HepG2 (cell line): Measurements from ENCODE around the gene LMCD1. TPM values are rescaled to one million over a fixed set of nuclear protein-coding genes. Genes with fewer than 3 reads are reported as not detected.

Experiments
- CC2D1A ChIP-seq: sonication (generic); formaldehyde crosslinking; IDR thresholded peaks from 2 replicates; pipeline ENCODE4 v1.8.1; 2023; ENCODE audit warnings: mild to moderate bottlenecking, missing genetic modification reagents
- EEA1 ChIP-seq: sonication (generic); formaldehyde crosslinking; IDR thresholded peaks from 2 replicates; pipeline ENCODE4 v1.5.1; 2020; ENCODE audit warnings: mild to moderate bottlenecking, missing genetic modification reagents, borderline replicate concordance
- HMGXB4 ChIP-seq, 2 experiments: sonication (generic) in 1 of 2; formaldehyde crosslinking in 1 of 2; IDR thresholded peaks; 2 replicates each; pipeline versions ENCODE4 v1.4.0 to v1.6.1; 2018 to 2020; ENCODE audit warnings: missing genetic modification reagents in 2 of 2, borderline replicate concordance in 1 of 2, low read depth in 1 of 2, mild to moderate bottlenecking in 1 of 2, missing biosample characterization in 1 of 2
- LCORL ChIP-seq, 2 experiments: fragments of 450-650 bp in 1 of 2; sonication (generic) in 1 of 2; formaldehyde crosslinking in 1 of 2; IDR thresholded peaks; 2 replicates each; pipeline versions ENCODE4 v1.5.0 to v1.6.1; 2017 to 2020; ENCODE audit warnings: antibody characterized with exemption in 1 of 2, missing genetic modification reagents in 1 of 2
- NFRKB ChIP-seq: fragments of 450-650 bp; IDR thresholded peaks from 2 replicates; pipeline ENCODE4 v1.6.1; 2017
- PHF5A ChIP-seq: IDR thresholded peaks from one replicate; pipeline ENCODE4 v1.6.1; 2018; ENCODE audit warnings: low read depth, missing genetic modification reagents; ENCODE audit not compliant: unreplicated experiment
- PLRG1 ChIP-seq: fragments of 450-650 bp; conservative IDR thresholded peaks from 2 replicates; pipeline ENCODE4 v1.6.1; 2016
- RAD21 ChIP-seq: fragments of 450-650 bp; formaldehyde crosslinking; IDR thresholded peaks from 2 replicates; pipeline ENCODE4 v1.5.0; 2020; ENCODE audit warnings: mild to moderate bottlenecking
- SMC3 ChIP-seq: IDR thresholded peaks from 2 replicates; pipeline ENCODE4 v1.6.1; 2011; ENCODE audit warnings: low read length, improper control_type of control experiment
- UBTF ChIP-seq: sonication (generic); formaldehyde crosslinking; IDR thresholded peaks from 2 replicates; pipeline ENCODE4 v1.4.0; 2020; ENCODE audit warnings: mild to moderate bottlenecking, missing genetic modification reagents
- ZNF333 ChIP-seq: sonication (generic); formaldehyde crosslinking; IDR thresholded peaks from 2 replicates; pipeline ENCODE4 v1.4.0; 2020; ENCODE audit warnings: mild to moderate bottlenecking, missing genetic modification reagents, borderline replicate concordance
- ZNF44 ChIP-seq: sonication (generic); formaldehyde crosslinking; IDR thresholded peaks from 2 replicates; pipeline ENCODE4 v1.5.1; 2020; ENCODE audit warnings: mild to moderate bottlenecking, missing genetic modification reagents
- ZNF891 ChIP-seq: sonication (generic); formaldehyde crosslinking; IDR thresholded peaks from 2 replicates; pipeline ENCODE4 v1.5.0; 2020; ENCODE audit warnings: mild to moderate bottlenecking, missing genetic modification reagents
- polyA plus RNA-seq, 8 experiments: library from polyadenylated mRNA; depleted of rRNA in 3 of 8; stranded (reverse) in 7 of 8; unstranded in 1 of 8; fragments of >200 nt; fragmentation: Illumina TruSeq in 4 of 8; extraction: Trizol in 4 of 8; gene quantifications; 2 replicates each; pipeline versions ENCODE4 v1.2.1 to v1.2.3, GENCODE V29; 2011 to 2016; ENCODE audit warnings: low read depth in 4 of 8, missing spikeins in 1 of 8, mixed read lengths in 1 of 8; ENCODE audit not compliant: insufficient read depth in 1 of 8
- total RNA-seq, 5 experiments: library from RNA; depleted of rRNA; stranded (reverse); fragments of >200 nt; fragmentation: Illumina TruSeq; extraction: Trizol; gene quantifications; 2 replicates each; pipeline ENCODE4 v1.2.3, GENCODE V29; 2016; ENCODE audit warnings: low read depth in 1 of 5
- TF ChIP-seq, protein P1 (sequence below): sonication (generic); formaldehyde crosslinking; IDR thresholded peaks from 2 replicates; pipeline ENCODE4 v1.4.0; 2020; ENCODE audit warnings: mild to moderate bottlenecking, missing genetic modification reagents
- TF ChIP-seq, protein P2 (sequence below): sonication (generic); formaldehyde crosslinking; IDR thresholded peaks from 2 replicates; pipeline ENCODE4 v1.5.1; 2020; ENCODE audit warnings: mild to moderate bottlenecking, missing genetic modification reagents, borderline replicate concordance

The LMCD1 gene
- total and polyA plus RNA-seq, 2 of the 13 experiments (the other 11 are each of a cell fraction or from before 2014, with no cell fraction given), result 6.2 to 7.1 TPM

DNA sequence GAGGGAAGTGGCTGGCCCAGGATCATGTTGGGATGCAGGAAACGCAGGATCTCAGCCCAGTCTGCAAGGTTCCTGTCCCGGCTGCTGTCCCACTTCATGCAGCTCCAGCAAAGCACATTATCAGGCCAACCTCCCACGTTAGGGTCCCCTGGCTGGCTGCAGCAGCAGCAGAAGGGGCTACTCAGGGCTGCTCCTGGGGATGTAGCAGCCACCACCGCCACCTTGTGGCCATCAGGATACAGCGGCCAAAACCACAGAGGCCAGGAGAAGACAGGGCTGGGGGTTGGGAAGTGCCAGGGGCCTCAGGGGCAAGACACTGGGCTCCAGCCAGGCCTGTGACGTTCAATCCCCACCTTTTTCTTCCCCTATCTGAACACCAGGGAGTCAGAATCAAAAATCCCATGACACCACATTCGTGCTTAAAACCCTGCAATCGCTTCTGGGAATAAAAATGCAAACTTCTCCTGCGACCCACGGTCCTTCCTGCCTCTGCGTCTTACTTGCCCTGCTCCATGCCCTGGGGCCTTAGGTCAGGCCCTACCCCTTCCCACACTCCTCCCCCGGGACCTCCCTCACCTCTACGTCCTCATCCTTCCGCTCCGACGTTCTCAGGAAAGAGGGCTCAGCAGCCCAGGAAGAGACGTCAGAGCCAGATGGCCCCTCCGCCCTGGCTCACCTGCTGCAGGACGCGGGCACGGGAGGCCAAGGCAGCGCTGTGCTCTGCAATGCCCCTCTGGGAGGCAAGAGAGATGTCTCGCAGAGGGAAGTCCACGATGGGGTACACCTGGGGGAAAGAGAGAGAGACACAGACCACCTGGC, 121.5 kb downstream of the LMCD1 start (continued):
- TF ChIP-seq, protein P1, sequence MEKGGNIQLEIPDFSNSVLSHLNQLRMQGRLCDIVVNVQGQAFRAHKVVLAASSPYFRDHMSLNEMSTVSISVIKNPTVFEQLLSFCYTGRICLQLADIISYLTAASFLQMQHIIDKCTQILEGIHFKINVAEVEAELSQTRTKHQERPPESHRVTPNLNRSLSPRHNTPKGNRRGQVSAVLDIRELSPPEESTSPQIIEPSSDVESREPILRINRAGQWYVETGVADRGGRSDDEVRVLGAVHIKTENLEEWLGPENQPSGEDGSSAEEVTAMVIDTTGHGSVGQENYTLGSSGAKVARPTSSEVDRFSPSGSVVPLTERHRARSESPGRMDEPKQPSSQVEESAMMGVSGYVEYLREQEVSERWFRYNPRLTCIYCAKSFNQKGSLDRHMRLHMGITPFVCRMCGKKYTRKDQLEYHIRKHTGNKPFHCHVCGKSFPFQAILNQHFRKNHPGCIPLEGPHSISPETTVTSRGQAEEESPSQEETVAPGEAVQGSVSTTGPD (CRISPR knock-in tag), result no peak
- TF ChIP-seq, protein P2, sequence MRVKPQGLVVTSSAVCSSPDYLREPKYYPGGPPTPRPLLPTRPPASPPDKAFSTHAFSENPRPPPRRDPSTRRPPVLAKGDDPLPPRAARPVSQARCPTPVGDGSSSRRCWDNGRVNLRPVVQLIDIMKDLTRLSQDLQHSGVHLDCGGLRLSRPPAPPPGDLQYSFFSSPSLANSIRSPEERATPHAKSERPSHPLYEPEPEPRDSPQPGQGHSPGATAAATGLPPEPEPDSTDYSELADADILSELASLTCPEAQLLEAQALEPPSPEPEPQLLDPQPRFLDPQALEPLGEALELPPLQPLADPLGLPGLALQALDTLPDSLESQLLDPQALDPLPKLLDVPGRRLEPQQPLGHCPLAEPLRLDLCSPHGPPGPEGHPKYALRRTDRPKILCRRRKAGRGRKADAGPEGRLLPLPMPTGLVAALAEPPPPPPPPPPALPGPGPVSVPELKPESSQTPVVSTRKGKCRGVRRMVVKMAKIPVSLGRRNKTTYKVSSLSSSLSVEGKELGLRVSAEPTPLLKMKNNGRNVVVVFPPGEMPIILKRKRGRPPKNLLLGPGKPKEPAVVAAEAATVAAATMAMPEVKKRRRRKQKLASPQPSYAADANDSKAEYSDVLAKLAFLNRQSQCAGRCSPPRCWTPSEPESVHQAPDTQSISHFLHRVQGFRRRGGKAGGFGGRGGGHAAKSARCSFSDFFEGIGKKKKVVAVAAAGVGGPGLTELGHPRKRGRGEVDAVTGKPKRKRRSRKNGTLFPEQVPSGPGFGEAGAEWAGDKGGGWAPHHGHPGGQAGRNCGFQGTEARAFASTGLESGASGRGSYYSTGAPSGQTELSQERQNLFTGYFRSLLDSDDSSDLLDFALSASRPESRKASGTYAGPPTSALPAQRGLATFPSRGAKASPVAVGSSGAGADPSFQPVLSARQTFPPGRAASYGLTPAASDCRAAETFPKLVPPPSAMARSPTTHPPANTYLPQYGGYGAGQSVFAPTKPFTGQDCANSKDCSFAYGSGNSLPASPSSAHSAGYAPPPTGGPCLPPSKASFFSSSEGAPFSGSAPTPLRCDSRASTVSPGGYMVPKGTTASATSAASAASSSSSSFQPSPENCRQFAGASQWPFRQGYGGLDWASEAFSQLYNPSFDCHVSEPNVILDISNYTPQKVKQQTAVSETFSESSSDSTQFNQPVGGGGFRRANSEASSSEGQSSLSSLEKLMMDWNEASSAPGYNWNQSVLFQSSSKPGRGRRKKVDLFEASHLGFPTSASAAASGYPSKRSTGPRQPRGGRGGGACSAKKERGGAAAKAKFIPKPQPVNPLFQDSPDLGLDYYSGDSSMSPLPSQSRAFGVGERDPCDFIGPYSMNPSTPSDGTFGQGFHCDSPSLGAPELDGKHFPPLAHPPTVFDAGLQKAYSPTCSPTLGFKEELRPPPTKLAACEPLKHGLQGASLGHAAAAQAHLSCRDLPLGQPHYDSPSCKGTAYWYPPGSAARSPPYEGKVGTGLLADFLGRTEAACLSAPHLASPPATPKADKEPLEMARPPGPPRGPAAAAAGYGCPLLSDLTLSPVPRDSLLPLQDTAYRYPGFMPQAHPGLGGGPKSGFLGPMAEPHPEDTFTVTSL (CRISPR knock-in tag), result no peak
- TF ChIP-seq NFRKB (no peak), EEA1 (no peak), ZNF333 (CRISPR knock-in tag) (no peak), HMGXB4 (CRISPR knock-in tag; IDR thresholded peaks at IDR 0.05; ENCODE audit: borderline replicate concordance in 1 of 2, low read depth in 1 of 2) (peak in 1 of 2 experiments; percentile 25; a peak in 1 of 4 replicates), CC2D1A (CRISPR knock-in tag) (no peak), LCORL (IDR thresholded peaks at IDR 0.05) (no peak), LCORL (CRISPR knock-in tag; IDR thresholded peaks at IDR 0.05) (0 out of 2 replicates have a peak, but pooled peaks have one; percentile 23), PHF5A (peak; percentile 59), UBTF (0 out of 2 replicates have a peak, but pooled peaks have one; percentile 14), ZNF44 (CRISPR knock-in tag) (0 out of 2 replicates have a peak, but pooled peaks have one; percentile 43), SMC3 (peak; percentile 47; the same call in 1 of the 2 replicates), ZNF891 (CRISPR knock-in tag) (no peak), RAD21 (CRISPR knock-in tag) (peak; percentile 93), PLRG1 (no peak)
